GM21423 (cell line): Measurements from ENCODE around the gene GMIP.

Experiments used
- ATAC-seq: cut with Tn5 transposase; IDR thresholded peaks from one replicate; pipeline ENCODE4 v1.9.1; 2021; ENCODE audit warnings: mild to moderate bottlenecking, moderate library complexity; ENCODE audit not compliant: unreplicated experiment

GMIP gene

GRCh38 chr19:19579533-19580361 lies 63.7 kb downstream of the GMIP start:
- ATAC-seq: no peak
